Neural progenitor cell (in vitro differentiated cells): ENCODE measurements around the gene NFATC1.

Source experiments
- CTCF ChIP-seq: fragments of 200-600 bp; sonication (generic); IDR thresholded peaks from 2 replicates; pipeline ENCODE4 v1.5.1; 2017; ENCODE audit warnings: antibody characterized with exemption, mild to moderate bottlenecking
- EZH2 ChIP-seq: fragments of 200-600 bp; sonication (generic); IDR thresholded peaks from 2 replicates; pipeline ENCODE4 v1.6.1; 2017; ENCODE audit warnings: antibody characterized with exemption, mild to moderate bottlenecking, moderate library complexity
- EZH2phosphoT487 ChIP-seq: fragments of 200-600 bp; sonication (generic); IDR thresholded peaks from 2 replicates; pipeline ENCODE4 v1.6.1; 2017; ENCODE audit warnings: antibody characterized with exemption

- TF ChIP-seq CTCF = no peak
- TF ChIP-seq EZH2phosphoT487 = no peak
- no peak for TF ChIP-seq EZH2
Observed at GRCh38 chr18:79441420-79441819, 45.7 kb downstream of the NFATC1 start.
